Mucosa of descending colon (tissue), 3 donors: ENCODE measurements around the gene ZGPAT. TPM values are rescaled to one million over a fixed set of nuclear protein-coding genes. Genes with fewer than 3 reads are reported as not detected.
A peak's percentile ranks its signal among the peaks of the same experiment; 100 is the strongest.

Experiments used
- ATAC-seq: fragments of 200-7000 bp; cut with Tn5 transposase; one replicate; pipeline ENCODE4 v1.9.1; 2020; ENCODE audit warnings: mild to moderate bottlenecking, moderate library complexity
- DNase-seq, 3 donors: peaks; one replicate each; pipeline ENCODE4 v3.0.0-alpha.2; 2020
- H3K36me3 ChIP-seq: fragments of 200-600 bp; one replicate; pipeline ENCODE4 v1.8.0; 2021; ENCODE audit warnings: low read depth, mild to moderate bottlenecking
- H3K4me1 ChIP-seq: fragments of 200-600 bp; one replicate; pipeline ENCODE4 v1.8.0; 2021; ENCODE audit warnings: low read depth, mild to moderate bottlenecking
- H3K4me3 ChIP-seq: fragments of 200-600 bp; one replicate; pipeline ENCODE4 v1.8.0; 2021; ENCODE audit warnings: mild to moderate bottlenecking
- H3K9me3 ChIP-seq: fragments of 200-600 bp; one replicate; pipeline ENCODE4 v1.8.0; 2021; ENCODE audit warnings: mild to moderate bottlenecking
- intact Hi-C, 2 donors: fragments of 100-400 bp; cut with DNase I in 1 of 2; cut with micrococcal nuclease in 1 of 2; formaldehyde crosslinking; loops; one replicate each; pipeline versions ENCODE4 v1.11.0 to v1.11.1; 2022; cut with DNase I, micrococcal nuclease
- total RNA-seq, 3 donors: library from RNA; stranded (reverse); fragmentation: NEBNext Ultra II Directional in 2 of 3; extraction: Animal tissue kit (Norgen Biotek cat#: 25700) in 2 of 3; gene quantifications; one replicate each; pipeline versions ENCODE4 v1.2.1 to v1.2.4, GENCODE V29; 2021 to 2023
- TF ChIP-seq, protein P1 (sequence below): fragments of 200-600 bp; IDR thresholded peaks from one replicate; pipeline ENCODE4 v1.8.0; 2022; ENCODE audit warnings: antibody characterized with exemption, mild to moderate bottlenecking
- donor health status: DM: no; HTN: no; CAD: no; lungs with moderate emphysema.
- donor health status: DM: no; HTN: no; CAD: no.
- donor health status: DM: no; HTN: yes; CAD: no.

Gene ZGPAT
- total RNA-seq, 3 donors from 2014 or later: 24.3 to 34.0 (median 31.7) TPM

DNA sequence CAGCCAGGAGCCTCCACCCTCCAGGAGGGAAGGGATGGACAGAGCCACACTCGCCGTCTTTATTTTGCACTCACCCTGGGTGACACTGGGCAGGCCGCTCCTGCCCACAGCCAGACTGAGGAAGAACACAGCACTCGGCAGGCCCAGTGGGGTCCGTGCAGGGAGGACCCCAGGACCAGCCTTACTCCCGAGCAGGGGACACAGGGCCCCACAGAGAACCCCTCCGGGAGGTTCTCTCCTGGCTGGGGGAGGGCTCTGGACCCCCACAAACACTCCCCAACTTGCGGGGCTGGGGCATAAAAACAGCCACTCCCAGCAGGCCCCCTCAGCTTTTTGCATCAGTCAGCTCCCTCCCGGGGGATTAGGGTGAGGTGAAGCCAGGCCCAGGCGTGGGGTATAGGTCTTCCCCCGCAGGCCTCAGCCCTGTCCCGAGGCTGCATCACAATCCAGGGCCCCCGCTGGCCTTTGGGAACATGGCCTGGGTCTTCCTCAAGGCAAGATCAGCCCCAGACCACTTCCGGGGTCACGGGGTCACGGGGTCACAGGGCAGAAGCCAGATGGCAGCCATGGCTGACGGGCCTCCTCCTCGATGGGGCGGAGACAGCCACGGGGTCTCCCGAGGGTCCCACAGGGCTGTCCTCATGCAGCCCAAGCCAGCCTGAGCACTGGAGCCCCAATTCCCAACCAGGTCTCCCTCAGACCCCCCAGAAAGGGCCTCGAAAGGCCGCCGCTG lies 8.2 kb upstream of the ZGPAT start:
- no peak for ATAC-seq
- intact Hi-C loops: no loop called here
- Histone ChIP-seq H3K36me3 (no peaks in the 10 kb centered on the region), H3K4me3 (no peak overlapping the region), H3K9me3 (no peaks in the 10 kb centered on the region), H3K4me1 (peaks cover 35% of the 10 kb centered on the region)
- TF ChIP-seq, protein P1, sequence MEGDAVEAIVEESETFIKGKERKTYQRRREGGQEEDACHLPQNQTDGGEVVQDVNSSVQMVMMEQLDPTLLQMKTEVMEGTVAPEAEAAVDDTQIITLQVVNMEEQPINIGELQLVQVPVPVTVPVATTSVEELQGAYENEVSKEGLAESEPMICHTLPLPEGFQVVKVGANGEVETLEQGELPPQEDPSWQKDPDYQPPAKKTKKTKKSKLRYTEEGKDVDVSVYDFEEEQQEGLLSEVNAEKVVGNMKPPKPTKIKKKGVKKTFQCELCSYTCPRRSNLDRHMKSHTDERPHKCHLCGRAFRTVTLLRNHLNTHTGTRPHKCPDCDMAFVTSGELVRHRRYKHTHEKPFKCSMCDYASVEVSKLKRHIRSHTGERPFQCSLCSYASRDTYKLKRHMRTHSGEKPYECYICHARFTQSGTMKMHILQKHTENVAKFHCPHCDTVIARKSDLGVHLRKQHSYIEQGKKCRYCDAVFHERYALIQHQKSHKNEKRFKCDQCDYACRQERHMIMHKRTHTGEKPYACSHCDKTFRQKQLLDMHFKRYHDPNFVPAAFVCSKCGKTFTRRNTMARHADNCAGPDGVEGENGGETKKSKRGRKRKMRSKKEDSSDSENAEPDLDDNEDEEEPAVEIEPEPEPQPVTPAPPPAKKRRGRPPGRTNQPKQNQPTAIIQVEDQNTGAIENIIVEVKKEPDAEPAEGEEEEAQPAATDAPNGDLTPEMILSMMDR: no peak
- DNase-seq: peak in 1 of 3 donors; percentile 56

DNA sequence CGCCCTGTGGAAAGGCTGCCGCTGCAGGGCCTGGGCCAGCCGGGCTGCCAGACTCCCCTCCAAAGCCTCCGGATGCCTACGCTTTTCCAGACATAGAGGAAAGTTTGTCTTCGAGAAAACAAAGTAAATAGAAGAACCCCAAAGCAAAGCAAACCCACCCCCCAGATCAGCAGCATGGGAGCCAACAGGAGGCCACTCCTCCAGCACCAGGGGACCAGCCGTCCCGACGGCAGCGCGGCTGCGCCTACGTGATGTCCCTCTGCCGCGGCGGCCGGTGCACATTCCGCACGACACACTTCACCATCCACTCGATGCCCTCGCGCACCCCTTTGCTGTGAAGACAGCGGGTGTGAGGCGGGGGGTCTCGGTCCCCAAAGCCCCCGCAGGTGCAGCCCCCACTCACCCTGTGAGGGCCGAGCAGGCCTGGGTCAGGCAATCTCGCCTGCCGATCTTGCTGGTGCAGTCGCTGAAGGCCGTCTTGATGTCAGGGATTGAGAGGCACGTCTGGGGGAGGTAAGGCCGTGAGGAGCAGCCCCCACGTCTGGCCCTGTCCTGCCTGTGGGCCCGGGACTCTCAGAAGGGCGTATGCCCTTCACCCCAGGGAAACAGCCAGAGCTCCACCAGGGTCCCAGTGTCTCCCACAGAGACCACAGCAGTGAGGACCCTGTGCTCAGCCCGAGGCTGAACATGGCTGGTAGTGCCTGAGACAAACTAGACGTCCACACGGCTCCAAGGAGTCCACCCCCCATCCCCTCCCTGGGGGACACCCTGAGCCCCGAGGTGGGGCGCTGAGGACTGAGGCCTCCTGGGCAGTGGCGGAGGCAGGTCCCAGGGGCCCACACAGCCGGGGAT lies 7.4 kb upstream of the ZGPAT start:
- intact Hi-C loops: no loop called here
- peak in 1 of 3 donors; percentile 51 for DNase-seq

DNA sequence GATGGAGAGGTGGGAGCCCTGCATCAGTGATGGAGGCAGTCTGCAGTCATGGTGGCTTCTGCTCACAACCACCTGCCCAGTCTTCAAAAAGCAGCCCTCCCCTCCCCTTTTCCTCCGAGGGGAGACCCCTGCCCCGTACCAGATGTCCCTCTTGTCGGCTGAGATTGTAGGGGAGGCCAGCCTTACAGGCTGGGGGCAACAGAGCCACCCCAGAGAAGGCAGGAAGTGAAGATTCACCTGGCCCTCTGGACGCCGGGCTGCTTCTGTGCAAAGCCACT lies 6.8 kb upstream of the ZGPAT start:
- intact Hi-C loops: no loop called here
- Histone ChIP-seq H3K4me1 (peaks cover 35% of the 10 kb centered on the region), H3K4me3 (no peak overlapping the region), H3K9me3 (no peaks in the 10 kb centered on the region), H3K36me3 (no peaks in the 10 kb centered on the region)
- TF ChIP-seq, protein P1: no peak
- ATAC-seq (no peak), DNase-seq (peak in 1 of 3 donors; percentile 49)

More for the DNA sequence above, 7.4 kb upstream of the ZGPAT start:
- ATAC-seq: no peak
- Histone ChIP-seq H3K4me3 (no peak overlapping the region), H3K4me1 (peaks cover 35% of the 10 kb centered on the region), H3K36me3 (no peaks in the 10 kb centered on the region), H3K9me3 (no peaks in the 10 kb centered on the region)
- TF ChIP-seq, protein P1: no peak

DNA sequence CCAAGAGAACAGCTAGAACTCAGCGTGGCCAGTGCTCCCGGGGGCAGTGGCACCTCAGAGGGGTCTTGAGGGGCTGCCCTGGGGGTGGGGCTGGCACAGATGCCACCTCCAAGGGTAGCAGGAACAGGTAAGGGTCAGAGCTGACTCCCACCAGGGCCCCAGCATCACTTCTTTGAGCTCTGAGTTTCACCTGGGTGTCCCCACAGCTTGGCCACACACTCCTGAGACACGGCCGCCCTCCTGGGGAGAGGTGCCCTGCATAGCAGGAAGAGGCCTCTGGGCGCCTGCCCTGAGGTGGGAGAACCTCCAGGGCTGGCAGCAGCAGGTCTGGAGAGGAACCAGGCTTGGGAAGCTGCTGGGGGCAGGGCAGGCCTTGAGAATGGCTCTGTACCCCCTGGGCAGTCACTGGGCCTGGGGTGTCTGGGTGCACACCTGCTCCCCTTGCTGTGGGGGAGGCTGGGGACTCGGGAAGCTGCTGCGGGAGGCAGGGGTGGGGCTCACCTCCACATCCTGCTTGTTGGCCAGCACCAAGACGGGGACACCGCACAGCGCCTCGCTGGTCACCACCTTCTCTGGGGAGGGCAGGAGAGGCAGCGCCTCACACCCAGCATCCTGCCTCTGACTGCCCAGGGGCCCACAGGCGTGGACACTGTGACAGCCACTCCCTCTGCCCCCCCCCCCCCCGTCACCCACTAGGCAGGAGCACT lies 6.4 kb upstream of the ZGPAT start:
- peaks cover 35% of the 10 kb centered on the region for H3K4me1 ChIP-seq
- ATAC-seq (no peak), DNase-seq (peak in 1 of 3 donors; percentile 57)
- TF ChIP-seq, protein P1: no peak
- H3K36me3 ChIP-seq: no peaks in the 10 kb centered on the region
- H3K9me3 ChIP-seq: no peaks in the 10 kb centered on the region
- intact Hi-C loops: no loop called here
- no peak overlapping the region for H3K4me3 ChIP-seq

DNA sequence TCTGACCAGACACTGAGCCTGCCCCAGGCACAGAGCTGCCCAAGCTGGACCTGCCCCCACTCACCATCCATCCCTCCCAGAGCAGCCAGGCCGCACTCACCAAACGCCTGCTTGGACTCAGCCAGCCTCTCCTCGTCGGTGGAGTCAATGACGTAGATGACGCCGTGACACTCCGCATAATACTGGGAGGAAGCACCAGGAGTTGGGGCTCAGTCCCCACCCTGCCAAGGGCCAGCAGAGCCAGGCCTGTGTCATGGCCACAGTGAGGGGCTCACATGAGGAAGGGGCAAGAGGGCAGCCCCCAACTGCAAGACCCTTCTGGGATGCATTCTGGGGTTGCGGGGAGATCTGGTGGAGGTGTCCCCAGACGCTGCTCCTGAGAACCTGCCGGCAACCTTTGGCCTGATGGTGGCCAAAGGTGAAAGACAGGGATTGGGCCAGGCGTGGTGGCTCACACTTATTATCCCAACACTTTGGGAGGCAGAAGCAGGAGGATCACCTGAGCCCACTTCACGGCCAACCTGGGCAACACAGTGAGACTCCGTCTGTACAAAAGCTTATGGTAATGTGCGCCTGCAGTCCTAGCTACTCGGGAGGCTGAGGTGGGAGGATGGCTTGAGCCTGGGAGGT lies 5.7 kb upstream of the ZGPAT start:
- no peak for ATAC-seq
- H3K36me3 ChIP-seq: no peaks in the 10 kb centered on the region
- peak in 1 of 3 donors; percentile 48 for DNase-seq
- H3K4me3 ChIP-seq: no peak overlapping the region
- TF ChIP-seq, protein P1: no peak
- no peaks in the 10 kb centered on the region for H3K9me3 ChIP-seq
- H3K4me1 ChIP-seq: peaks cover 29% of the 10 kb centered on the region
- intact Hi-C loops: no loop called here
